H7 (cell line): ENCODE measurements around the gene SNX8. TPM values are rescaled to one million over a fixed set of nuclear protein-coding genes. Genes with fewer than 3 reads are reported as not detected.

Experiments
- DNase-seq: peaks from one replicate; pipeline ENCODE4 v3.0.0; 2012
- H3K27me3 ChIP-seq: 2 replicates; pipeline ENCODE4 v1.6.0; 2011; ENCODE audit warnings: mild to moderate bottlenecking, low read length; ENCODE audit not compliant: control insufficient read depth, insufficient read depth
- H3K36me3 ChIP-seq: replicated peaks from 2 replicates; pipeline ENCODE4 v1.5.1; 2011; ENCODE audit warnings: low read length; ENCODE audit not compliant: control insufficient read depth, insufficient read depth
- H3K4me3 ChIP-seq: 2 replicates; pipeline ENCODE4 v1.5.1; 2011; ENCODE audit warnings: low read depth, mild to moderate bottlenecking, control low read depth, low read length, moderate library complexity; ENCODE audit not compliant: insufficient read depth
- total RNA-seq: library from RNA; depleted of rRNA; stranded (reverse); fragments of >200 nt; shearing (Covaris generic); gene quantifications from 2 replicates; pipeline ENCODE4 v1.2.3, GENCODE V29; 2014

Gene SNX8
- total RNA-seq, 1 experiment from 2014 or later: 23.2 TPM

DNA sequence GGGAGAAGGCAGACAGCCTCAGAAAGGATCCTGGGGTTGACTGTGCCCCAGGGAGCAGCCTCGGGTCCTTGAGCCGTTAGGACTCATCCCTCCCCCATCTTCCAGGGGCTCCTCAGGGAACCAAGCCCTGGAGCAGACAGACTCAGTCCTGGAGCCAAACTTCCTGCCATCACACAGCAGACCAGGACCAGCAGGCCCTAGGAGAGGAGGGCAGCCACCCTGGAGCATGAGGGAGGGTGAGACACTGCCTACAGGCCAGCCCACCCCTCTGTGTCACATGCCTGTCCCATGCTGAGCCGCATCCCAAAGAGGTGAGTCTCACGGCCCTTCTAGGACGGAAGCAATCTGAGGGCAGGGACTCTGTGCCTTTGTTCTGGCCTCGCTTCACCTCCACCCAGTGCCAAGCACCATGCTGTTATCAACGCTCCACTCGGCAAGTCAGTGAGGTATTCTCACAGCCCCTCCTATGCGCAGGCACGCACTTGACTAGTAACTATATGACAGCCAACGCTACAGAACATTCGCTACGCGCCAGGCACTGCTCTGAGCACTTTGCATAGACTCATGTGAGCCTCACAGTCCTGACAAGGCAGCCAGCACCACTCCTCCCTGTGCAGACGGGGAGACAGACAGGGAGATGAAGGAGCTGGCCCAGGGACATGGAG is 100.6 kb downstream of the SNX8 start:
- Histone ChIP-seq H3K36me3 (peaks cover 43% of the 10 kb centered on the region), H3K4me3 (no peak overlapping the region), H3K27me3 (no peaks in the 10 kb centered on the region)
- DNase-seq: peak; percentile 49

DNA sequence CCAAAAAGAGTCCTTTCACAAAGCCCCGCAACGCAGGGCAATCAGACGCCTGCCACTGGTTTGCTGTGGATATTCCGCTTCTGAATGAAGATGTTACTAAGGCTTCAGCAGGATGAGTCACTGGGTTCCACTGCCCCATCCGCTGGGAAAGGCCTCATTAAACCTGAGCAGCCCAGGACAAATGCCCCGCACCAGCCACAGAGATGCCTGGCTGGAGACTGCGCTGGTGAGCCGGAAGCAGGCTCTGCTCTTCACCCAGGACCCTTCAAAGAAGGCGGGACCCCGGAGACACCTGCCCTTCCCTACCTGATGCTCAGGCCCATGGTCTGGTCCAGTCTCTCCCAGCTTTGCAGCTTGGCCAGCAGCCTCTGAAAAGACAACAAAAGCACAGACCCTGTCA is 101.3 kb downstream of the SNX8 start:
- H3K4me3 ChIP-seq: no peak overlapping the region
- no peaks in the 10 kb centered on the region for H3K27me3 ChIP-seq
- H3K36me3 ChIP-seq: peaks cover 47% of the 10 kb centered on the region
- DNase-seq: no peak

- peaks cover 40% of the 10 kb centered on the region for H3K36me3 ChIP-seq
- DNase-seq: no peak
- H3K4me3 ChIP-seq: no peak overlapping the region
- H3K27me3 ChIP-seq: no peaks in the 10 kb centered on the region
Observed at GRCh38 chr7:2211926-2212325, 102.3 kb downstream of the SNX8 start.

DNA sequence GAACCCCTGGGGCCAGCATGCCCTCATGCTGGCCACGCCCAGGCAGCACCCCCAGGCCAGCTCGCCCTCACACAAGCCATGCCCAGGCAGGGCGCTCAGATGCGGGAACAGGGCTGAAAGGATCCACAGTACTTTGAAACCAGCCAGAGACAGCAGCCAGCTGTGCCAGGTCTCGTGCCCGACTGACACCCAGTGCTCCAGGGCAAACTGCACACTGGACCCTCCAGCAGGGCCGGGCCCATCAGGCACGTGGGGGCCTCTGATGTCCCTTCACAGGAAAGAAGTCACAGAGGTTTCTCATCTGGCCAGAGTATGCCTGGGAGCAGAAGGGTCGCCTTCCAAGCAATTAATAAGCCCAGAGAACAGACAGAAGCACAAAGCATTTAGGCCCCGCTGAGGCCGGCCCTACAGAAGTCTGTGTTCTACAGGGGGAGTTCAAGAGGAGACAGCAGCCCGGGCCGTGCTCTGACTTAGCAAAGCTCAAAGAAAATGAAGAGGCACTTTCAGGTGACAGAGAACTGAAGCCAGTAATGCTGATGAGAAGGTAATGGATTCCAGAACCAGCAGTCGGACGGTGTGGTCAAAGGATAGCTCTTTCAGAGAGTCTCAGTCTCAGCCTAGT is 102.9 kb downstream of the SNX8 start:
- no peak overlapping the region for H3K4me3 ChIP-seq
- no peak for DNase-seq
- peaks cover 36% of the 10 kb centered on the region for H3K36me3 ChIP-seq
- no peaks in the 10 kb centered on the region for H3K27me3 ChIP-seq

- Histone ChIP-seq H3K27me3 (no peaks in the 10 kb centered on the region), H3K36me3 (peaks cover 34% of the 10 kb centered on the region), H3K4me3 (no peak overlapping the region)
- DNase-seq: no peak
Observed at GRCh38 chr7:2210551-2211258, 103.5 kb downstream of the SNX8 start.

DNA sequence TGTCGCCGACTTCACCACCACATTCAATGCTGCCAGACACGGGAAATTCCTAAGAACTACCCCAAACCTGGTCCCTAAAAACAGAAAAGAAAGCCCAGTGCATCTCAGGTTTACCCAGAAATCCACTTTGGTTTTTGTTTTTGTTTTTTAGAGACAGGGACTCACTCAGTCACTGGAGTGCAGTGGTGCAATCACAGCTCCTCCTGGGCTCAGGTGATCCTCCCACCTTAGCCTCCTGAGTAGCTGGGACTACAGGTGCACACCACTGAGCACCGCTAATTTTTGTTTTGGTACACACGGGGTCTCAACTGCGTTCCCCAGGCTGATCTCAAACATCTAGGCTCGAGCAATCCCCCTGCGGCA is 104.3 kb downstream of the SNX8 start:
- no peak for DNase-seq
- peaks cover 33% of the 10 kb centered on the region for H3K36me3 ChIP-seq
- no peak overlapping the region for H3K4me3 ChIP-seq
- H3K27me3 ChIP-seq: no peaks in the 10 kb centered on the region

DNA sequence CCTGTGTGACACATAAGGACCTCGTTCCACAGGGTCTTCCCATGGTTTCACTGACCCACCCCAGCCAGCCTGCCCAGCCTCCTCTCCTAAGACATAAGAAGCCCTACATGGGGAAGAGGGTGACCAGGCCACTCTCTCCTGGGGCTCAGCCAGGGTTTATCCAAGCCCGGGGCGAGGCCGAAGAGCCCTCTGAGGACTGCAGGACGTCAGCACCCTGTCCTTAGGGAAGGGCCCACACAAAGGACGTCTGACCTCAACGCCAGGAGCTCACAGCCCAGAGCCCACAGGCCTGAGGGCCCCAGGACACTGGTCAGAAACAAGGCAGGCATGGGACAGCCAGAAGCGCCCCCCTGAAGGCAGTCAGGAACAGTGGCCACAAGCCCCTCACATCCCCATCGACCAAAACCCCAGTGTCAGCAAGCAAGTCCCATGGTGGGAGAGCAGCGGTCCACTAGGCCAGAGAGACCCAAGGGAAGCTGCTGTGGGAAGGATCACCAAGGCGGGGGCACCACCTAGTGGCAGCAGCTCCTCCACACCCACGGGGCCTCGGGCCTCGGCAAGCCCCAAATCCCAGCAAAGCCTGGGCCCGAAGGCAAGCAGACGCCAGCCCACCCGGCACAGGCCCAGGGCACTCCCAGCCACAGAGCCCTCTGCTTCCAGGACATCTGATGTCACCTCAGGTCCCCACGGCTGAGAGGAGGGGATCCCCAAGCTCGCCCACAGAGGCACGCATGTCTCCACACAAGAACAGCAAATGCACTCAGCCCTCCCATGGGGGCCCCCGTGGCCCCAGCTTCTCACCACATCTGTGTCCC is 104.9 kb downstream of the SNX8 start:
- H3K36me3 ChIP-seq: peaks cover 30% of the 10 kb centered on the region
- no peak overlapping the region for H3K4me3 ChIP-seq
- DNase-seq: peak; percentile 96
- H3K27me3 ChIP-seq: no peaks in the 10 kb centered on the region

GRCh38 chr7:2208712-2209111 is 105.5 kb downstream of the SNX8 start:
- Histone ChIP-seq H3K36me3 (peaks cover 30% of the 10 kb centered on the region), H3K27me3 (no peaks in the 10 kb centered on the region), H3K4me3 (no peak overlapping the region)
- no peak for DNase-seq

- no peak overlapping the region for H3K4me3 ChIP-seq
- no peaks in the 10 kb centered on the region for H3K27me3 ChIP-seq
- no peak for DNase-seq
- H3K36me3 ChIP-seq: peaks cover 14% of the 10 kb centered on the region
Observed at GRCh38 chr7:2205036-2205780, 109.0 kb downstream of the SNX8 start.

DNA sequence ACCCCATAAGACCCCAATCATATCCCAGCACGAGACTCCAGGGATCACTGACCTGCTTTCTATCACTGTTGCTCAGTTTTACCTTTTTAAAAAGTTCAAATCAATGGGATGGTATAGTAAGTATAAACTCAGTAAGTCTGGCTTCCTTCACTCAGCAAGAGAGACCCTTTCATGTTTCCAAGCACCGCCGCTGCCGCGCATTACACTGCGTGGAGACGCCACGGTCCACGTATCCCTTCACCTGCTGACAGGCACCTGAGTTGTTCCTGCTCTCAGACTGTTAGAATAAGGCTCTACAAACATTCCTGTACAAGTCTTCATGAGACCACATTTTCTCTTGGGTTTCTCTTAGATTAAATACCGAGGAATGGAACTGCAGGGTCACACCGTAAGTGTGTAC is 109.8 kb downstream of the SNX8 start:
- DNase-seq: no peak
- Histone ChIP-seq H3K27me3 (no peaks in the 10 kb centered on the region), H3K4me3 (no peak overlapping the region), H3K36me3 (peaks cover 17% of the 10 kb centered on the region)

- Histone ChIP-seq H3K27me3 (no peaks in the 10 kb centered on the region), H3K36me3 (peaks cover 17% of the 10 kb centered on the region), H3K4me3 (no peak overlapping the region)
- DNase-seq: no peak
Observed at GRCh38 chr7:2203766-2204300, 110.4 kb downstream of the SNX8 start.

- no peak overlapping the region for H3K4me3 ChIP-seq
- no peak for DNase-seq
- peaks cover 11% of the 10 kb centered on the region for H3K36me3 ChIP-seq
- H3K27me3 ChIP-seq: no peaks in the 10 kb centered on the region
Observed at GRCh38 chr7:2202901-2203765, 111.1 kb downstream of the SNX8 start.

GRCh38 chr7:2202361-2202761 is 111.9 kb downstream of the SNX8 start:
- peaks cover 7% of the 10 kb centered on the region for H3K36me3 ChIP-seq
- H3K27me3 ChIP-seq: no peaks in the 10 kb centered on the region
- peak; percentile 57 for DNase-seq
- no peak overlapping the region for H3K4me3 ChIP-seq
